EH (cell line): ENCODE measurements around the gene STK16.
"Not testable (repeated sequence)": the region's sequence is repeated elsewhere in the genome, so short reads cannot be mapped to it uniquely, and the experiment has no call there.

ENCODE experiments used
- DNase-seq: peaks from one replicate; pipeline ENCODE4 v3.0.0-alpha.2; 2015; ENCODE audit warnings: low read depth

The STK16 gene

GRCh38 chr2:219245148-219245898 is at the start of gene STK16, which contains the start of gene GLB1L:
STK16 (plus strand) TSS chr2:219245479; CDS start chr2:219246000, 521 bp downstream.
GLB1L (minus strand) TSS chr2:219245444; CDS start chr2:219243573, 1,871 bp downstream.
- peak; percentile 92 for DNase-seq

GRCh38 chr2:219197388-219197787 is 47.9 kb upstream of the STK16 start:
- no peak for DNase-seq

GRCh38 chr2:219198974-219199373 is 46.3 kb upstream of the STK16 start:
- no peak for DNase-seq

- DNase-seq = no peak
Observed at GRCh38 chr2:219199470-219200211, 45.6 kb upstream of the STK16 start.

- DNase-seq = not testable (repeated sequence)
Observed at GRCh38 chr2:219200502-219201326, 44.6 kb upstream of the STK16 start.

GRCh38 chr2:219201331-219201730 is 43.9 kb upstream of the STK16 start:
- not testable (repeated sequence) for DNase-seq

- DNase-seq = no peak
Observed at GRCh38 chr2:219204425-219205164, 40.7 kb upstream of the STK16 start.

GRCh38 chr2:219205165-219205538 is 40.1 kb upstream of the STK16 start:
- DNase-seq = no peak

GRCh38 chr2:219205981-219206327 is 39.3 kb upstream of the STK16 start:
- no peak for DNase-seq

- peak; percentile 93 for DNase-seq
Observed at GRCh38 chr2:219206328-219207133, 38.7 kb upstream of the STK16 start, which contains the start of gene ZFAND2B. ZFAND2B (plus strand) TSS chr2:219206782; CDS start chr2:219206988, 206 bp downstream.

GRCh38 chr2:219207134-219207883 is 38.0 kb upstream of the STK16 start:
- DNase-seq = no peak

GRCh38 chr2:219207884-219208740 is 37.2 kb upstream of the STK16 start:
- DNase-seq = peak; percentile 66

GRCh38 chr2:219209236-219210195 is 35.8 kb upstream of the STK16 start:
- no peak for DNase-seq

GRCh38 chr2:219210196-219210885 is 34.9 kb upstream of the STK16 start:
- DNase-seq = no peak

GRCh38 chr2:219210886-219211362 is 34.4 kb upstream of the STK16 start:
- no peak for DNase-seq

- no peak for DNase-seq
Observed at GRCh38 chr2:219213026-219213415, 32.3 kb upstream of the STK16 start.

GRCh38 chr2:219213486-219214071 is 31.7 kb upstream of the STK16 start:
- no peak for DNase-seq
